Karpas-422 (cell line): Measurements from ENCODE around the gene UNCX. TPM values are rescaled to one million over a fixed set of nuclear protein-coding genes. Genes with fewer than 3 reads are reported as not detected.

Experiments
- DNase-seq: peaks from one replicate; pipeline ENCODE4 v3.0.0-alpha.2; 2015
- H2AFZ ChIP-seq: fragments of 200-600 bp; sonication (generic); 2 replicates; pipeline ENCODE4 v1.6.1; 2014; ENCODE audit warnings: antibody characterized with exemption, low read length, mixed read lengths
- H3K27ac ChIP-seq: fragments of 200-600 bp; sonication (generic); 2 replicates; pipeline ENCODE4 v1.5.1; 2014; ENCODE audit warnings: mild to moderate bottlenecking, low read length, moderate library complexity
- H3K27me3 ChIP-seq: fragments of 200-600 bp; sonication (generic); 2 replicates; pipeline ENCODE4 v1.6.1; 2014; ENCODE audit warnings: low read length, mixed read lengths
- H3K36me3 ChIP-seq: fragments of 200-600 bp; sonication (generic); 2 replicates; pipeline ENCODE4 v1.6.1; 2014; ENCODE audit warnings: low read length, mixed read lengths; ENCODE audit not compliant: insufficient read depth
- H3K4me1 ChIP-seq: fragments of 200-600 bp; sonication (generic); 2 replicates; pipeline ENCODE4 v1.6.1; 2014; ENCODE audit warnings: mild to moderate bottlenecking, low read length, mixed read lengths
- H3K4me2 ChIP-seq: fragments of 200-600 bp; sonication (generic); 2 replicates; pipeline ENCODE4 v1.6.1; 2014; ENCODE audit warnings: low read length, low read depth, mild to moderate bottlenecking; ENCODE audit not compliant: poor library complexity, severe bottlenecking
- H3K4me3 ChIP-seq: fragments of 200-600 bp; sonication (generic); 2 replicates; pipeline ENCODE4 v1.5.1; 2014; ENCODE audit warnings: mild to moderate bottlenecking, antibody characterized with exemption, low read length, mixed read lengths
- H3K79me2 ChIP-seq: fragments of 200-600 bp; sonication (generic); 2 replicates; pipeline ENCODE4 v1.6.1; 2014; ENCODE audit warnings: mild to moderate bottlenecking, low read length, mixed read lengths
- H3K9ac ChIP-seq: fragments of 200-600 bp; sonication (generic); 2 replicates; pipeline ENCODE4 v1.6.0; 2014; ENCODE audit warnings: low read length
- H3K9me2 ChIP-seq: fragments of 200-600 bp; sonication (generic), shearing (Covaris generic); replicated peaks from 2 replicates; pipeline ENCODE4 v1.6.0; 2014; ENCODE audit warnings: mild to moderate bottlenecking, low read length, moderate library complexity; ENCODE audit not compliant: insufficient read depth
- H3K9me3 ChIP-seq: fragments of 300-700, 200-600 bp; sonication (generic); 2 replicates; pipeline ENCODE4 v1.6.1; 2014; ENCODE audit warnings: low read length, mixed read lengths
- H4K20me1 ChIP-seq: fragments of 200-600 bp; sonication (generic); 2 replicates; pipeline ENCODE4 v1.6.1; 2014; ENCODE audit warnings: mild to moderate bottlenecking, antibody characterized with exemption, low read length, low read depth; ENCODE audit not compliant: insufficient read depth
- total RNA-seq: library from RNA; depleted of rRNA; stranded (reverse); fragments of >200 nt; shearing (Covaris generic); gene quantifications from 2 replicates; pipeline ENCODE4 v1.2.3, GENCODE V29; 2014; ENCODE audit warnings: low replicate concordance

Gene UNCX
- total RNA-seq, 1 experiment from 2014 or later, result not detected

DNA sequence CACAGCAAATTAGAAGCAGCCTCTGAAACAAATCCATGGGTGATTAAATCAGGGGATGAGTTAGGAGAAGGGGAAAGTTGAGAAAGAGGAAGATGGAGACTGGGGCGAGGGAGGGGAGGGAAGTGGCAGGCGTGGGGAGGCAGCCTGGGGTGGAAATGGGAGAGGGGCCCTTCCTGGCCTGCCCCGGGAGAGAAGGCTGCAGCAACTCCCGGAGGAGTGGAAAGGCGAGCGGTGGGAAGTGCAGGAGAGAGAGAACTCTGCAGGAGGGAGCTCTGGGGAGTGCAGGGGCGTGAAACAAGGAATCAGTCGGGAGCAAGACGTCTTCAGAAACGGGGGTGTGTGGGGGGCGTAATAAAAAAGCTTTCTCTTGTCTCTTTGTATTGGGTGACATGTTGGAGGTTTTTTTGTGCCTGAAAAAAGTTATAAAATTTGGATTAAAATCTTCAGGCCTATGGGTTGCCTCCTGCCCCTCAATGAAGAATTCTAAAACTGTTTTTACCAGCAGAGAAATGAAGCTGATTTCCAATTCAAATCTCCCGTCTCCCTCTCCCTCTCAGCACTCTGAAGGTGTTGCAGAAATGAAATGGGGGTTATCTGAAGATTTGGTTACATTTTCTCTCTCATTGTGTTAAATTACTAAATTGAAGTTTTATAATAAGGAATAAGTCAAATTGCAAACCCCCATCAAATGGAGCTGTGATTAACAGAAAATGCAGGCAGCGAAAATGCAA lies 4.7 kb upstream of the UNCX start:
- no peaks in the 10 kb centered on the region for H3K9me3 ChIP-seq
- DNase-seq, result no peak
- H3K4me3 ChIP-seq, result no peak overlapping the region
- H3K79me2 ChIP-seq, result no peaks in the 10 kb centered on the region
- H3K9me2 ChIP-seq, result no peaks in the 10 kb centered on the region
- no peaks in the 10 kb centered on the region for H3K27me3 ChIP-seq
- H4K20me1 ChIP-seq, result no peaks in the 10 kb centered on the region; the same call in 1 of the 2 replicates
- no peak overlapping the region for H3K27ac ChIP-seq
- no peak overlapping the region for H3K4me2 ChIP-seq
- 0 out of 2 replicates have a peak, but pooled peaks cover 2% of the 10 kb centered on the region for H3K4me1 ChIP-seq
- H3K9ac ChIP-seq, result no peak overlapping the region
- H3K36me3 ChIP-seq, result no peaks in the 10 kb centered on the region
- H2AFZ ChIP-seq, result no peak overlapping the region

DNA sequence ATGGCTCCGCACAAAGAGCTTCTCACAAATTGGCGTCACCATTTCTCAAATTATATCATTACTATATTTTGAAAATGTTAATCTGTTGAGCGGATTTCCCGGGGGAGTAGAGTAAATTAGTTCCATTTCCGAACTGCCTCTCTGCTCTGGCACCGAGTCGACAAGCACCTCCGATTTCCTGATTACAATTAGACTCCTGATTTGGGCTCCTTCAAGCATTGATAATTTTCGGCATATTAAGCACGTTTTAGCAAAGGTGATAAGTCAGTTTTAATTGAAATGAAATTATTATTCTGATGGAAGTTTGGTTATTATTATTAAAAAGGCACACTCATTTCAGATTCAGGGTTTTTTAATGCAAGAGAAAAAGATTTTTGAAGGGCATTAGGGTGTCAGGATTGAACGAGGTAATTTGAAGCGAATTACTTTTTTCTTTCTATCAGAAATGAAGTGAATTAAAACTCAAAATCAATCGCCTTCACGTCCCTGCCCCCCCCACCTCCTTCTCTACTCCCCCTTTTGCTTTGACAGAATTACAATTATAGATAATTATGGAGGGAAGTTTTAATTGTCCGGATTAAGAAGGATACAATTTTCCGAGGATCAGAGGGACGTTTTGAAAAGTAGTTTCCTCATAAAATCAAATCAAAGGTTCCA lies 4.0 kb upstream of the UNCX start:
- Histone ChIP-seq H3K27ac (no peak overlapping the region), H3K4me3 (no peak overlapping the region), H3K79me2 (no peaks in the 10 kb centered on the region), H3K27me3 (no peaks in the 10 kb centered on the region), H3K4me1 (0 out of 2 replicates have a peak, but pooled peaks cover 2% of the 10 kb centered on the region), H3K36me3 (no peaks in the 10 kb centered on the region), H3K9ac (no peak overlapping the region), H3K9me2 (no peaks in the 10 kb centered on the region), H3K4me2 (no peak overlapping the region), H4K20me1 (no peaks in the 10 kb centered on the region), H3K9me3 (no peaks in the 10 kb centered on the region), H2AFZ (no peak overlapping the region)
- DNase-seq, result no peak

DNA sequence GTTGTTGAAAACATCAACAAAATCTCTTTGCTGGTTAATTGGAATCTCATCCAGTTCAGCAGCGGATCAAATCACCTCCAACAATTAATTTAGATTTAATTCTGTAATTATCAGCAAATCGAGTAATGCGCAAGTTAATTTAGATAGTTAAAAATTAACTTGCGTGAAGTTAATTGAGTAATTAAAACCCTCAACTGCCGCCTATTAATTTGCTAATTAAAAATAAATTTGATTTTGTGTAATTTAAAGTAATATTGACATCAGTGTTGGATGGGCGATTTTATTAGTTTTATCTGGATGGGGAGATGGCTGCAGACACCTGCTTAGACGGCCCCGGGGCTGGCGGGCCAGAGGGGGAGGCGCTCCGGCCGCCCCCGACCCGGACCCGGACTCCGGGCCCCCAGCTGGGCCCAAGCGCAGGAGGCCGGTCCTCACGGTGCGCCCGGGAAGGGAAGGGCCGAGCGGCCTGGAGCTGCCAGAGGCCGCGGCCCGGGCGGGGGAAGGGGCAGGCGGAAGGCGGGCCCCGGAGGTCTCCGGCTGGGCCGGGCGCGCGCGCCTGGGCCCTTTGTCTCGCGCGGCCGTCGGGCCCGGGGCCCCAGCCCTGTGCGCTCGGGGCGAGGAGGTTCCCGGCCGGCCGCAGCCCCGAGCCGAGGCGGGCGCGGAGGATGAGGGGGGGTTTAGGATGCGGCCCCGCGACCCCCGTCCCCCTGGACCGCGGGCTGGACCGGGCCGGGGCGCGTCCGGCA lies 3.3 kb upstream of the UNCX start:
- no peaks in the 10 kb centered on the region for H3K36me3 ChIP-seq
- H4K20me1 ChIP-seq, result no peaks in the 10 kb centered on the region
- no peaks in the 10 kb centered on the region for H3K9me2 ChIP-seq
- H3K4me1 ChIP-seq, result 0 out of 2 replicates have a peak, but pooled peaks cover 2% of the 10 kb centered on the region
- H3K4me2 ChIP-seq, result no peak overlapping the region
- H3K79me2 ChIP-seq, result no peaks in the 10 kb centered on the region
- no peaks in the 10 kb centered on the region for H3K27me3 ChIP-seq
- H2AFZ ChIP-seq, result no peak overlapping the region
- no peaks in the 10 kb centered on the region for H3K9me3 ChIP-seq
- DNase-seq, result no peak
- no peak overlapping the region for H3K27ac ChIP-seq
- no peak overlapping the region for H3K9ac ChIP-seq
- H3K4me3 ChIP-seq, result no peak overlapping the region

DNA sequence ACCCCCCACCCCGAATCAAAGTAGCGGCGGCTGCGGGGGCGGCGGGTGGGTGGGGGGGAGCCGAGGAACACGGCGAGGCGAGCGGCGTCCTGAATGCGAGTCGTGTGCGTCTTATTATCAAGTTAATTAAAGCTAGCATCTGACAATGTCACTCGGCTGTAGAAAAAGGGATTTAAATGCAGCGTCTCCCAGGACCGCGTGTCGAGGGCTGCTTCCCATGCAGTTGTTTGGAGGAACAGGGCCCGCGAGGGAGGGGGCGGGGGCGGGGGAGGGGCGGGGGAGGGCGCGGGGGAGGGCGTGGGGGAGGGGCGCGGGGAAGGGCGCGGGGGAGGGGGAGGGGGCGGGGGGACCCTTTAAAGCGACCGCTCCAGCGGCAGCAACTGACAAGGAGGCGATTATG lies 2.7 kb upstream of the UNCX start:
- H3K27me3 ChIP-seq, result no peaks in the 10 kb centered on the region
- H3K9me3 ChIP-seq, result no peaks in the 10 kb centered on the region
- no peaks in the 10 kb centered on the region for H3K79me2 ChIP-seq
- H3K4me1 ChIP-seq, result 0 out of 2 replicates have a peak, but pooled peaks cover 2% of the 10 kb centered on the region
- no peak overlapping the region for H3K27ac ChIP-seq
- H4K20me1 ChIP-seq, result no peaks in the 10 kb centered on the region
- H3K4me3 ChIP-seq, result no peak overlapping the region
- no peaks in the 10 kb centered on the region for H3K36me3 ChIP-seq
- H2AFZ ChIP-seq, result no peak overlapping the region
- H3K9me2 ChIP-seq, result no peaks in the 10 kb centered on the region
- no peak for DNase-seq
- no peak overlapping the region for H3K9ac ChIP-seq
- H3K4me2 ChIP-seq, result no peak overlapping the region

DNA sequence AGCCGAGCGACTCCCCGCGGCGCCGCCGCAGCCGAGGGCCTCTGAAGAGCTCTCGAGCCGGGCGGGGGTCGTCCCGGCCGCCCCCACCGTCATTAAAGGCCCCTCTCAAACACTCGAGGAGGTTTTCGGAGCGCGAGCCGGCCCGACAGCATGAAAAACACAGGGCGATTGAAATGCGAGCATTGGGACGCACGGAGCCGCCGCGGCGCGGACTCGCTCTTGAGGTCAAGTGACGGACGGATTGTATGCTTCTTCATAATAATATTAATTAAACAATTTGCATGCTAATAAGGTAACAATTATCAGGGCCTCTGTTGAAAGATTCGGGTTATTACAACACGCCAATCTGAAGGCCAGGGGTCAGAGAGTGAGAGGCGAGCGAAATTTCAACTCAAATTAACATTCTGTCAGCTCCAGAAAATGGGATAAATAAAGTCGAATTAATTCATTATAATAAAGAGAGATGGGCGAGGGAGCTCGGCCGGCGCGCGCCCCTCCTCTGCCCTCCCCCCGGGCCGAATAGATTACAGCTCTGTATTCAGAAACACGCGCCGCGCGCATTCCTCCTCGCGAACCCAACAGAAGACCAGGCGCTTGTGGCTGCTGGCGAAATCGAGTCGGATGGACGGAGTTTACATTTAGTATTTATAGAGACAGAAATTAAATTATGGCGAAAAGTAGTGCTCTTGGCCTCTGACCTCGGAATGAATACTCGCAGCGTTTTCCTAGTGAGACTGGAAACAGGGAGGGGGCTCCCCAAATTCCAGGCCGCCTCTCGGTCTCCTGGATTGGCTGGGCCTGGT lies 2.1 kb upstream of the UNCX start:
- no peak for DNase-seq
- no peaks in the 10 kb centered on the region for H4K20me1 ChIP-seq
- H3K36me3 ChIP-seq, result no peaks in the 10 kb centered on the region
- no peaks in the 10 kb centered on the region for H3K79me2 ChIP-seq
- no peak overlapping the region for H3K9ac ChIP-seq
- H3K4me1 ChIP-seq, result 0 out of 2 replicates have a peak, but pooled peaks cover 2% of the 10 kb centered on the region
- no peak overlapping the region for H2AFZ ChIP-seq
- no peaks in the 10 kb centered on the region for H3K27me3 ChIP-seq
- H3K4me3 ChIP-seq, result no peak overlapping the region
- H3K9me3 ChIP-seq, result no peaks in the 10 kb centered on the region
- H3K4me2 ChIP-seq, result no peak overlapping the region
- H3K27ac ChIP-seq, result no peak overlapping the region
- no peaks in the 10 kb centered on the region for H3K9me2 ChIP-seq

DNA sequence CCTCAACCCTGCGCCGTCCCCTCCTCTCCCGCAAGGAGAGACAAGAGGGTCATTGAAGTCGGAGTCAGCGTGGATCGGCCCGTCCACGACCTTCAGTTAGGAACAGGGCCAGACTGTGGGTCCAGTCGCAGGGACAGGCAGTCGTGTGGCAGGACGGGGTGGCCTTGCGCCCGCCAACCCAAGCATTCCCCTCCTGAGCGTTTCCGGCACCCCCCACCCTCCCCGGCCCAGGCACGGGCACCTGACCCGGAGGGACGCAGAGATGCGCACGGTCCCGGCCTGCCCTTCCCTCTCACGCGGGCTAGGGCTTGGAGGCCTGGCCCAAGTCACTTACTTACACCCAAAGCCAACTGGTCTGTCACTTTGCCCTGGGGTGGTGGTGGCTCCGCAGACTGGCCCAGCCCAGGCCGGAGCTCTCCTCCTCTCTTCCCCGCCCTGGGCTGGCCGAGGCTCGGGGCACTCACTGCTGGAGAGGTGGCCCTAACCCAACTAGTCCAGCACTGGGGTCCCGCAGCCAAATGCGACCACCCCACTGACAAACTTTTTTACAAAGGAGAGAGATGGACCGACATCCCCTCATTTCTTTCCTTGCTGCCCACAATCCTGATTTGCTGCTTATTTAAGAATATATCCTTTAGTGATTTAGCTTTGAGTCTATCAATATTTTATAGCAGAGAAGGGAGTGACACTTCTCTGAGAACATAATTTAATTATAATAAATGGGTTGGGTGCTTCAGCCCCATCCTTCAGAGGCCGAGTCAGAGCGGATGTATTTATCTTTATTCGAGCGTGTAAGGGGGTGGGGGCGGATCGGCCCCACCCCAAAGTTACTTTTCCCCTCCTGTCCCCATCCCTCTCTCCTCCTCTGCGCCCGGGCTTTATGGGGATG lies 1.2 kb upstream of the UNCX start:
- Histone ChIP-seq H3K9ac (no peak overlapping the region), H3K36me3 (no peaks in the 10 kb centered on the region), H2AFZ (no peak overlapping the region), H4K20me1 (no peaks in the 10 kb centered on the region), H3K27me3 (no peaks in the 10 kb centered on the region), H3K9me2 (no peaks in the 10 kb centered on the region), H3K9me3 (no peaks in the 10 kb centered on the region), H3K4me1 (0 out of 2 replicates have a peak, but pooled peaks cover 2% of the 10 kb centered on the region), H3K4me3 (no peak overlapping the region), H3K27ac (no peak overlapping the region), H3K4me2 (no peak overlapping the region), H3K79me2 (no peaks in the 10 kb centered on the region)
- no peak for DNase-seq

DNA sequence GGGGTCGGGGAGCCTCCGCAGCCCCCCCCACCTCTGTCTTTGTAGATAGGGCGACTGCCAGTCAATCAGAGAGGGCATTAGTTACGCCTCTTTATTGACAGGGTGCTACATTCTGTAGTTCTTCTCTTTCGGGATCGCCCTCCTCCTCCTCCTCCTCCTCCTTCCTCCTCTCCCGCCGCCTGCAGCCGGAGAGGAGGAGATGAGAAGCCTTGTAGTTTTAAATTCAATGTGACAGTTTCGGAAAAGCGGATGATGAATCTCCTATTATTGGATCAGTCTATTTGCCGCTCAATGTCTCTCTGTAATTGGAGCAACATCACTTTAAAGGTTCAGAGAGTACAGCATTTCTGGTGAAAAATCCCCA lies 587 bp upstream of the UNCX start:
- H3K9me3 ChIP-seq, result no peaks in the 10 kb centered on the region
- no peaks in the 10 kb centered on the region for H3K27me3 ChIP-seq
- 0 out of 2 replicates have a peak, but pooled peaks cover 2% of the 10 kb centered on the region for H3K4me1 ChIP-seq
- DNase-seq, result no peak
- H2AFZ ChIP-seq, result no peak overlapping the region
- no peaks in the 10 kb centered on the region for H3K36me3 ChIP-seq
- no peaks in the 10 kb centered on the region for H3K9me2 ChIP-seq
- H3K4me3 ChIP-seq, result no peak overlapping the region
- H3K4me2 ChIP-seq, result no peak overlapping the region
- H4K20me1 ChIP-seq, result no peaks in the 10 kb centered on the region
- H3K27ac ChIP-seq, result no peak overlapping the region
- no peaks in the 10 kb centered on the region for H3K79me2 ChIP-seq
- H3K9ac ChIP-seq, result no peak overlapping the region
